ENCODE data around the gene STX18.

STX18 gene

GRCh38 chr4:4374388-4375098 is 167.3 kb downstream of the STX18 start:
- DNase-seq = no peak
